Left colon (tissue), 2 donors: ENCODE measurements around the gene DOCK10. TPM values are rescaled to one million over a fixed set of nuclear protein-coding genes. Genes with fewer than 3 reads are reported as not detected.
"Not testable (repeated sequence)": the region's sequence is repeated elsewhere in the genome, so short reads cannot be mapped to it uniquely, and the experiment has no call there.

Source experiments
- ATAC-seq: fragments of 200-7000 bp; cut with Tn5 transposase; one replicate; pipeline ENCODE4 v1.9.1; 2020; ENCODE audit warnings: mild to moderate bottlenecking, moderate library complexity
- DNase-seq, 2 donors: peaks; one replicate each; pipeline ENCODE4 v3.0.0-alpha.2; 2020
- intact Hi-C, 2 donors: fragments of 100-400 bp; cut with DNase I in 1 of 2; cut with micrococcal nuclease in 1 of 2; formaldehyde crosslinking; loops; one replicate each; pipeline versions ENCODE4 v1.11.2 to v1.14.0; 2022; cut with DNase I, micrococcal nuclease
- total RNA-seq, 2 donors: library from RNA; stranded (reverse); fragmentation: NEBNext Ultra II Directional; extraction: Animal tissue kit (Norgen Biotek cat#: 25700); gene quantifications; one replicate each; pipeline ENCODE4 v1.2.1, GENCODE V29; 2021
- donor health status: DM: no; HTN: no; CAD: no.
- donor health status: DM: yes; HTN: yes; CAD: no.

DOCK10 gene
- total RNA-seq, 2 donors from 2014 or later, result 11.9 to 14.0 TPM

- intact Hi-C loops, result no loop called here
- no peak for ATAC-seq
- DNase-seq, result no peak
These were observed 108.8 kb downstream of the DOCK10 start for GRCh38 chr2:224933431-224933830.

- ATAC-seq (no peak), DNase-seq (no peak)
- intact Hi-C loops, result no loop called here
These were observed 109.7 kb downstream of the DOCK10 start for GRCh38 chr2:224932522-224932921.

GRCh38 chr2:224931956-224932355 lies 110.3 kb downstream of the DOCK10 start:
- DNase-seq, result no peak
- intact Hi-C loops, result no loop called here
- no peak for ATAC-seq

- intact Hi-C loops, result no loop called here
- ATAC-seq (no peak), DNase-seq (no peak)
These were observed 111.3 kb downstream of the DOCK10 start for GRCh38 chr2:224930990-224931389.

- no peak for DNase-seq
- intact Hi-C loops, result no loop called here
- ATAC-seq, result no peak
These were observed 112.1 kb downstream of the DOCK10 start for GRCh38 chr2:224930124-224930523.

GRCh38 chr2:224929512-224929911 lies 112.8 kb downstream of the DOCK10 start:
- DNase-seq (no peak), ATAC-seq (peak; percentile 81)
- intact Hi-C loops, result no loop called here

- ATAC-seq (peak; percentile 46), DNase-seq (peak; percentile 29 to 41)
- intact Hi-C loops, result no loop called here
These were observed 114.6 kb downstream of the DOCK10 start for GRCh38 chr2:224927646-224928173.

GRCh38 chr2:224927011-224927410 lies 115.3 kb downstream of the DOCK10 start:
- DNase-seq, result no peak
- intact Hi-C loops, result no loop called here

GRCh38 chr2:224925810-224926100 lies 116.5 kb downstream of the DOCK10 start:
- ATAC-seq (no peak), DNase-seq (no peak)
- intact Hi-C loops, result no loop called here

More at GRCh38 chr2:224927011-224927410, 115.3 kb downstream of the DOCK10 start:
- peak; percentile 68 for ATAC-seq

GRCh38 chr2:224925061-224925809 lies 117.0 kb downstream of the DOCK10 start:
- intact Hi-C loops, result no loop called here
- ATAC-seq, result no peak

GRCh38 chr2:224924631-224925030 lies 117.6 kb downstream of the DOCK10 start:
- DNase-seq (no peak), ATAC-seq (no peak)
- intact Hi-C loops, result no loop called here

More at GRCh38 chr2:224925061-224925809, 117.0 kb downstream of the DOCK10 start:
- no peak for DNase-seq

GRCh38 chr2:224922142-224922727 lies 120.0 kb downstream of the DOCK10 start:
- DNase-seq, result no peak
- peak; percentile 13 for ATAC-seq

GRCh38 chr2:224919472-224920110 lies 122.7 kb downstream of the DOCK10 start:
- no peak for DNase-seq
- ATAC-seq, result no peak
- intact Hi-C loops, result no loop called here

More at GRCh38 chr2:224922142-224922727, 120.0 kb downstream of the DOCK10 start:
- intact Hi-C loops, result no loop called here

- ATAC-seq (no peak), DNase-seq (no peak)
- intact Hi-C loops, result no loop called here
These were observed 123.4 kb downstream of the DOCK10 start for GRCh38 chr2:224918626-224919471.

GRCh38 chr2:224917246-224917645 lies 125.0 kb downstream of the DOCK10 start:
- DNase-seq, intact Hi-C loops, ATAC-seq: not testable (repeated sequence)

GRCh38 chr2:224915136-224915535 lies 127.1 kb downstream of the DOCK10 start:
- no peak for DNase-seq
- intact Hi-C loops, result no loop called here
- no peak for ATAC-seq

GRCh38 chr2:224910574-224910925 lies 131.7 kb downstream of the DOCK10 start:
- DNase-seq (no peak), ATAC-seq (no peak)
- intact Hi-C loops, result no loop called here

- DNase-seq (no peak), ATAC-seq (peak; percentile 49)
- intact Hi-C loops, result no loop called here
These were observed 132.2 kb downstream of the DOCK10 start for GRCh38 chr2:224909885-224910573.

- DNase-seq, result no peak
- intact Hi-C loops, result no loop called here
- ATAC-seq, result no peak
These were observed 133.4 kb downstream of the DOCK10 start for GRCh38 chr2:224908818-224909217.
